ENCODE results near the gene LRRC42.
A peak's percentile ranks its signal among the peaks of the same experiment; 100 is the strongest.

Gene LRRC42
- total RNA-seq: 3.4 to 6.9 (median 4.7) reads per million in 4 donors

- DNase-seq: peak in 1 of 5 donors; percentile 85
Observed at GRCh38 chr1:53946252-53947171, at the start of gene LRRC42. Gene LRRC42, plus strand, starts transcription at chr1:53946350. Its CDS starts 5,650 bp downstream, at chr1:53952000.

DNA sequence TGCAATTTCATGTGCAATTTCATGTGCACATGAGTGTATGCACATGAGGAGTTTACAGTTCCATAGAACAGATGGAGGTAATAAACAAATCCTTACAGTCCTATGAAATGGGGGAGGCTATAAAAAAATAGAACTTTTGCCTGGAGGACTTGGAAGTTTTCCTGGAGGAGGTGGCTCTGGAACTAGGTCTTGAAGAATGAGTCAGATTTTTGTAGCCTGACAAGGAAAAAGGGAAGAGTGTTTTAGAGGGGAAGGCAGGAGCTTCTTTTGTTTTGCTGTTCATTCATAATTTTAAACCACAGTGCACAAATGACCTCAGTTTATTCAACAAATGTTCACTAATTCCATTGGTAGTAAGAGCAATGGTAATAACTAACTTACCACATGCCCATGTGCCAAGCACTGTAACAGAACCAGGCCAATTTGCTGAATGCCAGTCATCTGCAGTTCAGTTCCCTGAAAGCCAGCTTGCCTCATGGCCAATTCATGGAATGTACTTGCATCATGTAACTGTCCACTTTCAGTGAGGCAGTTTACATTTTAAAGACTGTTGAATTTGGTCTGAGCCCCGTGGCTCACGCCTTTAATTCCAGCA lies 49.4 kb upstream of the LRRC42 start:
- DNase-seq: peak in 1 of 5 donors; percentile 16

DNA sequence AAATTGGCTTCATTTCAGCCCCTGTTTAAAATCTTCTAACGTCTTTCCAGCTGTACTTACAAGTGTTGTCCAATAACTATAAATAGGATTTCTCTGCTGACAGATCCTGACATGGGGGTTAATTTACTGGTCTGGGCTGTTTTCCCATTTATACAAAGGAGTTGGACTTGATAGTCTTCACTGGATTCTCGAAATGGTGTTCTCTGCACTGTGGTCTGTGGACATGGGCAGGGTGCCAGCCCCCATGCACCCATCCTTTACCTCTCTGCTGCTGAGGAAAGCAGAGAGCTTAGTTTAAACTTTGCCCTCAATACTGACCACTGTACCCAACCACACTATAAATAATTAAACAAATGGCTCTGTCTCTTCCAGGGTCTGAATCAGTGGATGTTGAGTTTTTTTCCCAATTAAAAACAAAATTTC lies 46.9 kb upstream of the LRRC42 start:
- DNase-seq: no peak

GRCh38 chr1:53899708-53900107 lies 46.4 kb upstream of the LRRC42 start:
- no peak for DNase-seq

DNA sequence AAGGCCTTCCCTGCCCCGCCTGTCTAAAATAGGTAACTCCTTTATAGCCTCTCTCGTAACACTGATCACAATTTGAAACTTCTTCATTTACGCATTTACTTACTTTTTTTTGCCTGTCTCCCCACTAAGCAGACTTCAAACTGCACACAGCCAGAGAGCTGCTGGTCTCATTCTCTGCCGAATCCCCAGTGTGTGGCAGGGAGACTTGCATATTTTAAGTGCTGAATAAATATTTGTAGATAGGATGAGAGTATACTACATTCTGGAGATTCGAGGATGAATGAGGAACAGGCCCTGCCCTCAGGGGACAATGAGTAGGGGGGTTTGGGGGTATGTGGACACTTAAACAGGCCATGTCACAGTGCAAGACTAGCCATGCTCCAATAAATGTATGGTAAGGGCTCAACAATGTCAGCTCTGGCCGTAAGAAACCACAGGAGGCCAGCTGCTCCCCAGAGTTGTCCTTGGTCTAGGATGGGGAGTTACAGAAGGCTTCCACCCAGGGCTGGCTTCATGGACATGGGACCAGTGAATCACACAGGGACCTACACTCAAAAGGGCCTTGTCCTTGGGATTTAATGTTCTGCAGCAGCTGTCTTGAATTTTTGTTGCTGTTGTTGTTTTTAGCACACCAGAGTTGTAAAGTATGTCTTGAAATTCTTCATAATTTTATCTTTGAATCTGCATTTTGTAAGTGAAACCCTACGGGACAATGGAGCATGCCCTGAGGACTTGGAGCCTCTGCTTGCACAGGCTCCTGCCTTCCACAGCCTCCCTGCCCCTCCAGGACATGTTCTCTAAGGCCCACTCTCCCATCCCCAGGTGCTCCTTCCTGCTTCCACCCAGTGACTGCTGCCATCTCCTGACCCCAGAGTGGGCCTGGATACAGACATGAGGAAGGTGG lies 43.7 kb upstream of the LRRC42 start:
- no peak for DNase-seq

DNA sequence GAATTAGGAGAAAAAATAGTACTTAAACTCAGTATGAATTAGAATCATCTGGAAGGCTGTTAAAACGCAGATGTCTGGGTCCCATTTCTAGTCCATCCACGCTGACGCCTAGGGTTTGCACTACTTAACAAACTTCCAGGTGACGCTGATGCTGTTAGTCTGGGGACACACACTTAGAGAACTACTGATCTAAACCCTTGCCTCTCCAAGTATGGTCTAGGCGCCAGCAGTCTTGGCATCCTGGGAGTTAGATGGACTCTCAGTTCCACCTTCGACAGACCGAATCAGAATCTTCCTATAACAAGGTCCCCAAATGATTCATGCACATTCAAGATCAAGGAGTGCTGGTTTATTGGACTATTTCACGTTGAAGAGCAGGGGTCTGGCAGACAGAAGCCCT lies 40.6 kb upstream of the LRRC42 start:
- DNase-seq: no peak

GRCh38 chr1:53906121-53906520 lies 40.0 kb upstream of the LRRC42 start:
- no peak for DNase-seq

DNA sequence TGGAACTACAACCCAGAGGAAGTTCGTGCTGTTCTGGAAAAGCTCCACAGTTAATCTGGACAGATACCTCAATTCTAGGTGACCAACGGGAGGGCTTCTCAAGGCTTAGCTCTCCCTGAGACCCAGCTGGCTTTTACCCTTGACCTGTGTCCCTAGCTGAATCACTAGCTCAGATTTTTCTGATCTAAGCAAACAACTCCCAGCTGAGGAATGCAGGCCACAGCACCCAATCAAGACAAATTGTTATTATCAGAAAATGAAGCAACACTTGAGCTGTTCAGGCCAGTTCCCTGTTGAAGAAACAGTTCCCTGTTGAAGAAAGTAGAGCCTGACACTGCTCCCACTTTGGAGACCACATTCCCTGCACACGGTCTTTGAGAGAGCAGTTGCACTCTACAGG lies 36.2 kb upstream of the LRRC42 start:
- no peak for DNase-seq

DNA sequence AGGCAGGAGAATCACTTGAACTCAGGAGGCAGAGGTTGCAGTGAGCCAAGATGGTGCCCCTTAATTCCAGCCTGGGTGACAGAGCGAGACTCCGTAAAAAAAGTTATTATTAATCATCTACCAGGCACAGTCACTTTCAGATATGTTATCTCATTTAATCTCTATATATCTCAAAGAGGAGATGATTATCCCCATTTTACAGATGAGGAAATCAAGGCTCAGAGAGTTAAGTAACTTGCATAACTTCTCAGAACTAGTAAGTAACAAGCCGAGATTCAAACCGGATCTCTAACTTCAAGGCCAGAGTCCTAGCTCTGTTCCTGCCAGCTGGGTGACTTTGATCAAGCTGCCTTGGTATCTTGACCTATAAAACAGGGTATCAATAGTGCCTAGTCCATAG lies 34.7 kb upstream of the LRRC42 start:
- DNase-seq: no peak

GRCh38 chr1:53913352-53914033 lies 32.7 kb upstream of the LRRC42 start:
- no peak for DNase-seq

GRCh38 chr1:53918343-53918742 lies 27.8 kb upstream of the LRRC42 start:
- DNase-seq: no peak

DNA sequence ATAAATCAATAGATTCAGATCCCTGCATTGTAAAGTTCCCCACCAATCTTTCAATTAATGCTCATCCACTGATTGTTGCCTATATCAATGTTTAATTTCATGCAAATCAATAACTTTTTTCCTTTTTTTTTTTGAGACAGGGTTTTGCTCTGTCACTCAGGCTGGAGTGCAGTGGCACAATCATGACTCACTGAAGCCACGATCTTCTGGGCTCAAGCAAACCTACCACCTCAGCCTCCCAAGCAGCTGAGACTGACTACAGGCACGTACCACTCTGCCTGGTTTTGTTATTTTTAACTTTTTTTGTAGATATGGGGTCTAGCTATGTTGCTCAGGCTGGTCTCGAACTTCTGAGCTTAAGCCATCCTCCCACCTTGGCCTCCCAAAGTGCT lies 26.5 kb upstream of the LRRC42 start:
- DNase-seq: no peak

GRCh38 chr1:53927376-53927881 lies 18.7 kb upstream of the LRRC42 start:
- no peak for DNase-seq

- no peak for DNase-seq
Observed at GRCh38 chr1:53929246-53929960, 16.7 kb upstream of the LRRC42 start.

- no peak for DNase-seq
Observed at GRCh38 chr1:53930932-53931331, 15.2 kb upstream of the LRRC42 start.

- no peak for DNase-seq
Observed at GRCh38 chr1:53931523-53931922, 14.6 kb upstream of the LRRC42 start.

DNA sequence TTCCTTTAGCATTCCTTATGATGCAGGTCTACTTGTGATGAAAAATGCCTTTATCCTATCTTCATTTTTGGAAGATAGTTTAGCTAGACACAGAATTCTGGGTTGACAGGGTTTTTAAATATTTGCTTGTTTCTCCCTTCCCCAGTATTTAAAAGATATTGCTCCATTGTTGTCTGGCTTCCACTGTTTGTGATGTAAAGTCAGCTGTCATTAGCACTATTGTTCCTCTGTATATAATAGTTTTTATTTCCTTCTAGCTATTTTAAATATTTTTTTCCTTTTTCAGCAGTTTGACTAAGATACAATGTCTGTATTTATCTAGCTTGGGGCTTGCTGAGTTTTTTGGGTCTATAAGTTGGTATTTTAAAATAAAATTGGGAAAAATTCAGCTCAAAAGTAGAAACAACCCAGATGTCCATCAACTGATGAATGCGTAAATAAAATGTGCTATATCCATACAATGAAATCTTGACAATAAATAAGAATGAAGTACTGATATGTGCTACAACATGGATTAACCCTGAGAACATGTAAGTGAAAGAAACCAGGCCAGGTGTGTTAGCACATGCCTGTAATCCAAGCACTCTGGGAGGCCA lies 11.9 kb upstream of the LRRC42 start:
- no peak for DNase-seq

DNA sequence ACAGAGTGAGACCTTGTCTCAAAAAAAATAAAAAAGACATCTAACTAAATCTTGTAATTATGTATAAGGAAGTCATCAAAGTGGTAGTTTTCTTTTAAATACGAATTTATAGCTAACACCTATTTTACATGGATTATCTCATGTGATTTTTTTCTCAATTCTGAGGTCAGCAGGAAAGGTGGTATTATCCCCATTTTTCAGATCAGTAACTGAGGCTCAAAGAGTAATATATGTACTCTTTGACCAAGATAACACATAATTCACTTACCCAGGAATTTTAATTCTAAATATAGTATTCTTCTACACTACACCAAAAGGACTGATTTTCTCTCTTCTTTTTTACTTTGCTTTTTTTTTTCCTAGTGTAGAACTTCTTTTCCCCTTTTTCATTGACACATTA lies 9.7 kb upstream of the LRRC42 start:
- DNase-seq: no peak

GRCh38 chr1:53938136-53938830 lies 7.9 kb upstream of the LRRC42 start:
- no peak for DNase-seq
